Caki2 (cell line): ENCODE measurements around the gene REPS2. TPM values are rescaled to one million over a fixed set of nuclear protein-coding genes. Genes with fewer than 3 reads are reported as not detected.

Source experiments
- DNase-seq: peaks from one replicate; pipeline ENCODE4 v3.0.0-alpha.2; 2015; ENCODE audit warnings: low read depth
- in situ Hi-C: cut with HindIII; loops from 2 replicates; pipeline ENCODE4 v1.10.0; 2016; ENCODE audit warnings: low sequenced_read_pairs, low pct_unique_long_range_greater_than_20kb, mixed read lengths
- total RNA-seq: library from RNA; depleted of rRNA; stranded (reverse); fragments of >200 nt; shearing (Covaris generic); gene quantifications from 2 replicates; pipeline ENCODE4 v1.2.3, GENCODE V29; 2014; ENCODE audit warnings: low replicate concordance

The REPS2 gene
- total RNA-seq, 1 experiment from 2014 or later, result 0.17 TPM

DNA sequence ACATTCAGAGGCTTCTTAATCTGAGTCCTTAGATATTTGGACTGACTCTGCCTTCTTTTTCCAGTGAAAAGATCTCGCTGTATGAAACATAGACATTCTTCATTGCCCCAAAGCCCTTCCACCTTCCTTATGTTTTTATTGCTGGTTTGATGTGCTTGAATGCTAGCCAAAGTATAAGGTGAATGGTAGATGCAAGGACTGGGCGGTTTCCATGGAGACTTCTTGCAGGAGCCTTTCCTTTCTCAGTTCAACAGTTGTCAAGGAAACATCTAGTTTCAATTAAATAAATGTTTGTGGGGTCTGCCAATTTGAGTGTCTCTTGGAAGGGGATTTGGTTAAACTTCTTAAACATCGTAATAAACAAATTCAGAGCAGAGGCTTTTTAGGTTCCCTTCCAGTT, 46.0 kb downstream of the REPS2 start:
- DNase-seq, result no peak
- in situ Hi-C loops, result no loop called here

DNA sequence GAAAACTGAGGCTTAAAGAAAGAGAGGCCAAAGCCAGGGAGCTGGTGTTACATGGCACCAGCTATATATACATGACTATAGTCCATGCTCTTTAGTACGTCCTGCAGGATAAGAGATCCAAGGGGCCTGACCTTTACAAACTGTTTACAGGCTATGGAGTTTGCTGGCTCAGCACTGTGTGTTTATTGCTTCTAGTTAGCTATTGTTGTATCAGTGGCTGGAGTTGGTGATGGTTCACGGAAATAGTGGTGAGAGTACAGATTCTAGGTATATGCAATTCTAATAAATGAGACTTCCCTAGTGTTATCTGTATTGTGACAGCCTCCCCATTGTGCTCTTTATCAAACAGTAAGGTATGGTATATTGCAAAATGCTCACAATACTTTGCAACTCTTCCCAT, 46.5 kb downstream of the REPS2 start:
- in situ Hi-C loops, result no loop called here
- no peak for DNase-seq

DNA sequence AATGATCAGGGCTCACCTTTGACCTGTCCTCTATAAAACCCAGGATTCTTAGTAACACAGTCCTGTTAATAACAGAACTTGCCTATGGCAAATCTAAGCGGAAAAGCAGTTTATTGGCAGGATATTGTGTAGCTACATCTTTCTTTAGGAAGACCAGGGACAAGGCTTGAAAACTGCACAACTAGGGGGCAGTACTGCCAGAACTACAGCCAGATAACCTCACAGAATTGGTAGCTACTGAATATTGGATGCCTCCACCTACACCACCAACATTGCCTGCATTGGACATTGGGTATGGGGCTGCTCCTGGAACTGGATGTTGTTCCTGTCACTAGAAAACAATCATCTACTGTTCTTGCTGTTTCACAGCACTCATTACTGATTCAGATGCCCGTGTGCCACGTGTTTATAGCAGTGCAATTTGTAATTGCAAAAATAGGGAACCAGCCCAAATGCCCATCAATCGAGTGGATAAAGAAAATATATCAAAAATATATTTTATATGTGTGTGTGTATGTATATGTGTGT, 47.4 kb downstream of the REPS2 start:
- DNase-seq, result no peak
- in situ Hi-C loops, result no loop called here

DNA sequence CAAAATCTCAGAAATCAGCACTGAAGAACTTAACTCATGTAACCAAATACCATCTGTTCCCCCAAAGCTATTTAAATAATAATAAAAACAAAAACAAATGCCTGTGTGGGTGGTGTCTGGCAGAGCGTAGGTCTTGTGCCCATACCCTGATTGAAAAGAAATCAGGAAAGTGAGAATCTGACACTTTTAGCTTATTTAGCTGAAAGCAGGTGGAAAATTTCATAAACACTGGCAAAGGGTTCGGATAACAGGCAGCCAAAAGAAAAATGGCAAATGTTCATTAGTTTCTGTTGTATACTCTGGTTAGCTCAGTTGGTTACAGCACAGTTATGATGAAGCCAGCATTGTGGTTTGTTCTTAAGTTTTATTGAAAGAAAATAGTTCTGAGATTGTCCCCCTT, 48.3 kb downstream of the REPS2 start:
- in situ Hi-C loops, result no loop called here
- no peak for DNase-seq

DNA sequence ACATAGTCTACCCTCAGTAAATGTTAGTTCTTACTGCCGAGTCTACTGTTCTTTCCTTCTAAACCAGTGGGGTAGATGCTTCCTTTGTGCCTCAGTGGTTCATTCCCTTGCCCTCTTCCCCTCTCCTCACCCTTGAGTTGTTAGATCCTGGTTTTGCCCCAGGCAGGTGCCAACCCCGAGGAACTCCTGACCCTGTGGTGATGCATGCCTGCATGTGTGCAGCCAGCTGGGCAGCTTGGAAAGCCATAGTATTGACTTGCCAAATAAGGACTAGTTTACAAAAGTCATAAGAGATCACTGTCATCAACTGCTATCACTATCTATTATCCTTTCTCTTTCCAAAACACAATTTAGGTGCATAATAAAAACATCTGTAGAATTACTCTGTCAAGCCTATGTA, 50.9 kb downstream of the REPS2 start:
- in situ Hi-C loops, result no loop called here
- no peak for DNase-seq

DNA sequence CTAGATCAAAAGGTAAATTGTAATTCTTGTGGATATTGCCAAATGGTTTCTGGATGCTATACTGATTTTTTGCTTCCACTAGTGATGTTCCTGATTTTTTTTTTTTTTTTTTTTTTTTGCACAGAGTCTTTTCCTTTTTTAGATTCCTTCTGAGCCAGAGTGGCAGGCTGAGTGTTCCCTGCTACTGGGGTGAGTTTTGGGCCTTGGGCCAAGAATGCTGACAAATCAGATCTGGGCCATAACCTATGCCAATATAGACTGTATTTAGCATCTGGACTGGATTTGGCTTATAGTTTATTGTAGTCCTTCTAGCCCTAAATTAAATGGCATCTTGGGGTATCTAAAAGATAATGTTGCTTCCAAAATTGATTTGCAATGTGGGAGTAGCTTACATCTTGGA, 52.8 kb downstream of the REPS2 start:
- DNase-seq, result no peak
- in situ Hi-C loops, result no loop called here

DNA sequence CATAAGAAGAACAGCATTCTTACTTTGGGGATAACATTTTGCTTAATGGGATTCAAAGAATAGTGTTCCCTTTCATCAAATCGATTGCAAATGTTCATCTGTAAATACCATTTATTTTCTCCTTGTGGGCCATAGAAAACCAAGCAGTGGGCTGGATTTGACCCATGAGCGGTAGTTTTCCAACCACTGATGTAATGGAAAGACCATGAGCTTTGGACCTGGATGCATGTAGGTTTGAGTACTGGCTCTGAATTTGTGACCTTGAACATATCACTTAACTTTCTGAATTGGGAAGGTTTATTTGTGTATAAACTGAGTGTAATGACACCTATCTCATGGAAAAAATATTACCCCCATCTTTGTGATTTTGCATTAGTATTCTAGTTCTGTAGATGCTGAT, 54.3 kb downstream of the REPS2 start:
- DNase-seq, result no peak
- in situ Hi-C loops, result no loop called here

DNA sequence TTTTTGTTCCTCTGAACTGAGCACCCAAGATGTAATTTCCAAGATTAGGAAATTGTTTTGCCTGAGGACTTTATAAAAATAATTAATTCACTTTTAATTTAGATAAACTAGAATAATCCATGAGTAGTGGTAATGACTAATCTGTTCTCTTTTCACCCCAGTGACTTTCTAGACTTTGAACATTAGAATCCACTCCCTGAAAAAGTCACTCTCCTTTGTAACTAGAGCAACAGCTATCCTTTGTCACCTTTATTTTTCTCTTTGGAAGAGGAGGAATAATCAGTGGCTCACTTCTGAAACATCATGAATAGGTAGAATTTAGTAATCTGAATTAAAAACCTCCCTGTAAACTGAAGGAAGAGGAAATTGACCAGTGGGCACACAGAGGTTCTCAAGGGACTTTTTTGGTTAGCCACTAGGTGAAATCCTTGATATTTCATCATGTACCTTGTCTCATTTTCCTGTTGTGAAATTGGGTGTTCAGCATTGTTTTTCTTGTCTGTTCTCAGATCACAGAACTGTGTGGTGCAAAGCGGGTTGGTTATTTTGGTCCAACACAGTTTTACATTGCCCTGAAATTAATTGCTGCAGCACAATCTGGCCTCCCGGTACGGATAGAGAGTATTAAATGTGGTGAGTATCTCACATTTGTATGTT, 59.4 kb downstream of the REPS2 start:
- no peak for DNase-seq
- in situ Hi-C loops, result no loop called here

DNA sequence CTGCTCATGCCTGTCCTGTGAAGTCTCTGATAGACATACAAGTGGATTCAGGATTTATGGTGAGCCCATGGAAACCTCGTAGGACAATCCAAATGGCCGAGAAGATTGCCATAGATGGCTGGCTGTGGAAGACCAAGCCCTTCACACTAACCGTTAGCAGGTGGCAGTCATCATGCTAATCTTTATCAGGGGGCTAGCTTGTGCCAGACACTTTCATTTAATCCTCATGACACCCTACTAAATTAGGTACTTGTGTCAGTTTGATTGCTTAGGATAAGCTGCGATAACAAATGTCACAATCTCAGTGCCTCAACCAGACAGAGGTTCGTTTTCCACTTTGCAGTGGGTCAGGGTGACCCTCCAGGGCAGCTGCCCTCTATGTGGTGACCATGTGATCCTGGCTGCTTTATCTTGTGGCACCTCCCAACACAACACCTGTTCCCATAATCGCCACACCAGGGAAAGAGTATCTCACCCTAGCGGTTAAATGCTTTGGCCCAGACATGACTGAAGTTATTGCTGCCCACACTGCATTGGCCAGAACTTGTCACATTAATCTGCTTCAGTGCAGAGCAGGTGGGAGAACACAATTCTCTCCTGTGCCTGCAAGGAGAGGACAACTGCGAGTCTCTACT, 60.8 kb downstream of the REPS2 start:
- in situ Hi-C loops, result no loop called here
- DNase-seq, result no peak

DNA sequence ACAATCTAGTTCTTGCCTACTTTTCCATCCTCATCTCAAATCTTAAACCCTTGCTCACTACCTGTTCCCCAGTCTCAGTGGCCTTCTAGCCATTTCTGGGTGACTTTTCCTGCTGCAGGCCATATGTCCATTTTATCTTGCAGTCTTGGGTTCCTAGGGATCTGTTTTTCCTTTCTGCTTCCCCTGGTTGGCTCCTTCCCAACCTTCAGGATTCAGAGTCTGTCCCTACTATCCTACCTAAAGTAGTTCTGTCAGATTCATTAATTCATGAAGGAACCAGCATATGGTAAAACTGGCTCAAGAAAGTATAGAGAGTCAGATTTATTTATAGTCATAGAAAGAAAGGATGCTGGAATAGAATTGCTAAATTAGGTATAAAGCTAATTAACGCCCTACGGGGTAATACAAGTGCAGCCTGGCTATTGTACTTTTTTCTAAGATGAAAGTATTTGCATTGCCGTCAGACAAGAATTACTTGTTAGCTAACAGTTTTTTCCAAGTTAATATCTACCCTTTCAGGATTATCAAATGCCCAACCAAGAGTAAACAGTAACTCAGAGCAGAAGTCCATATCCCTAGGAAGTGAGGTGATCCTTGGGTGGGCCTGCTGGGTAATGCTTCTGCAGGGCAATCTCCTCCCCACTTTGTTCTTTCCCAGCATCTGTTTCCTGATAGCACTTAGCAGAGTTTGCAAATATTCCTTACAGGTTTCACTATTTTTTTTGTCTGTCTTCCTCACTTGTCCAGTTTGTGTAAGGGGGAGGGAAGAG, 63.6 kb downstream of the REPS2 start:
- DNase-seq, result no peak
- in situ Hi-C loops, result no loop called here

DNA sequence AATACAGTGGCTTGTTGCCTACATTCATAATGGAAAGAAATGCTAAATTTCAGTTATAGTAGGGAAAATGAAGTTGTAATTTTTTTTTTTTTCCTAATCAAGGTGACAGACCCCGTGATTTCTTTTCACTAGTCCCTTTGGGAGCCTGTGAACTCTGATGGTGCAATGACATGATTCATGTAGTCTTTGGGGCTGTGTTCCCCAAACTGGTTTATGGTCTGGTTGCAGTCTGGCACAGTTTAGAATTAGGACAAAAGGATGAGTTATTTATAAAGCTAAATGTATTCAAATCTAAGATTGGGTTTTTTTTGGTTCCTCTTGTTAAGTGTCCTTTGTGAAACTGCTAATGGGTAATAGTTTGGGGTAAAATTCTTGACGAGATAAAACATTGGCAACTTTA, 66.0 kb downstream of the REPS2 start:
- in situ Hi-C loops, result no loop called here
- no peak for DNase-seq

DNA sequence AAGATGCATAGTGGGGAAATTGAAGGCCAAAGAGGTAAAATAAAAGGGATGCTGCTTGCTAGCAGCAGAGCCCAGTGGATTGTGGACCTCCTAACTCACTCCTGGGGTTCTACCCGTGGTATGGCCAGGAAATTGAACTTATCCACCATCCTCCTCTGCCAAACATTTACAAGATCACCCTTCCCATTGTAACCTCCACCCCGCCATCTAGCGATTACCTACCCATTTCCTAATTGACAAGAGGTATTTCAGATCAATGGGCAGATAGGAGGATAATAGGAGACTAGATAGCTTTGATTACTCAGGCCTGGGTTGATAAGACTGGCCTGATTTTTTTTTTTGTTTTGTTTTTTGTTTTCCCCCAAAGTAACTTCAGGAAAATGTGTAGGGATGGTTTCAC, 67.8 kb downstream of the REPS2 start:
- no peak for DNase-seq
- in situ Hi-C loops, result no loop called here

DNA sequence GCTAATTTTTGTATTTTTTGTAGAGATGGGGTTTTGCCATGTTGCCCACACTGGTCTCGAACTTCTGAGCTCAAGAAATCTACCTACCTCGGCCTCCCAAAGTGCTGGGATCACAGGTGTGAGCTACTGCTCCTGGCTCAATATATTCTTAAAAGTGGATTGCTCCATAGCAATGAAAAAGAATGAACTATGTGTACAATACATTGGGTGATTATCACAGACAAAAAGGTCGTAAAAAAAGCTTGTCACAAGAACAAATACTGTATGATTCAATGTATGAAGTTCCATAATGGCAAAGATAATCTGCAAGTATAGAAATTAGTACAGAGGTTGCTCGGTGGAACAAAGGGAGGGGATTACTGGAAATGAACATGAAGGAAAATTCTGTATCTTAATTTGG, 70.7 kb downstream of the REPS2 start:
- in situ Hi-C loops, result no loop called here
- DNase-seq, result no peak

DNA sequence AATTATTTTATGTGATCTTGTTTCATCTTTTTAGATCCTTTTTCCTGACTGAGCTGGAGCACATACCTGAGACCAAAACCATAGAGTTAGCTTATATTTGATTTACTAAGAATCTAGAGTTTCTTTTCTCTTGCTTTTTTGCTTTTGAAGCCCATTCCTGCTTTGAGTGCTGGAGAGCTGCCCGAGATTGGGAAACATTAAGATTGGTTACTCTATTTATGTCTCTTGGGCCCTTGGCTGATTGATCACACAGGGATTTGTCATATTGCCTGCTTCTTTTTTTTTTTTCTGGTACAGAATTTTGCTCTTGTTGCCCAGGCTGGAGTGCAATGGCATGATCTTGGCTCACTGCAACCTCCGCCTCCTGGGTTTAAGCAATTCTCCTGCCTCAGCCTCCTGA, 73.9 kb downstream of the REPS2 start:
- in situ Hi-C loops, result no loop called here
- no peak for DNase-seq

DNA sequence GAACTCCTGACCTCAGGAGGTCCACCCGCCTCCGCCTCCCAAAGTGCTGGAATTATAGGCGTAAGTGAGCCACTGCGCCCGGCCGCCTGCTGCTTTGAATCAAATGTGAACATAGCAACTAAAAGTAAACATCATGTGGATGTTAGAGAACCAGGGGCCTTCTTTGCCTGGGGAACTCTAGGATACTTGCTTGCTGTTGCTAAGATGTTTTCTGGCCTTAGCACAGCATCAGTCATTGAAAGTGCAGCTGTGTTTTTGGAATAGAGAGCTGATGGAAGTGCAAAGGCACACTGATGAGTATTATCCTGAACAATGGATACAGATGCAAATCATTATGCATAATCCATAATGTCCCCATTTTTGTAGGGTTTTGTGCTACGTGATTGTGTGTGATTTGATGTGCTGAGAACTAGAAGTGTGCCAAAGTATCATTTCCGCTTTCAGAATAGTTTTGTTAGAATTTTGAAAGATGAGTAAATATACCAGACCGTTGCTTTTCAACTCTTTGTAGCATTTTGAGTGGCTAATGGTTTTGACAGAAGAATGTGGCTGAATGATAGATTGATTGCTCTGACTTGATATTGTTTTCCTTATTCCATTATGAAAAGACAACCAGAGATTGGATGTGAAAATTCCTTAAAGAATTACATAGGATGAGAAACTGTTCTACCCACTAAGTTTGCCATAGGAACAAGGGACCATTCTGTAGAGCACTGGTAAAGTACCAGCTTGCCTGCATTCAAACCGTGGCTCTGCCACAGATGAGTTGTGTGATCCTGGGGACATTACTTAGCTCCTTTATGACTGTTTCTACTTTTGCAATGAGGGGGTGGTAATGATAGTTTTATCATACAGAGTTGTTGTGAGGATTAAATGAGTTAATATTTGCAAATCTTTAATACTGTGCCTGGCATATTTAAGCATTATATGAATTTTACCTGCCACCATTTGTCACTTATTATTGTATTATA, 74.7 kb downstream of the REPS2 start:
- DNase-seq, result no peak
- in situ Hi-C loops, result no loop called here

DNA sequence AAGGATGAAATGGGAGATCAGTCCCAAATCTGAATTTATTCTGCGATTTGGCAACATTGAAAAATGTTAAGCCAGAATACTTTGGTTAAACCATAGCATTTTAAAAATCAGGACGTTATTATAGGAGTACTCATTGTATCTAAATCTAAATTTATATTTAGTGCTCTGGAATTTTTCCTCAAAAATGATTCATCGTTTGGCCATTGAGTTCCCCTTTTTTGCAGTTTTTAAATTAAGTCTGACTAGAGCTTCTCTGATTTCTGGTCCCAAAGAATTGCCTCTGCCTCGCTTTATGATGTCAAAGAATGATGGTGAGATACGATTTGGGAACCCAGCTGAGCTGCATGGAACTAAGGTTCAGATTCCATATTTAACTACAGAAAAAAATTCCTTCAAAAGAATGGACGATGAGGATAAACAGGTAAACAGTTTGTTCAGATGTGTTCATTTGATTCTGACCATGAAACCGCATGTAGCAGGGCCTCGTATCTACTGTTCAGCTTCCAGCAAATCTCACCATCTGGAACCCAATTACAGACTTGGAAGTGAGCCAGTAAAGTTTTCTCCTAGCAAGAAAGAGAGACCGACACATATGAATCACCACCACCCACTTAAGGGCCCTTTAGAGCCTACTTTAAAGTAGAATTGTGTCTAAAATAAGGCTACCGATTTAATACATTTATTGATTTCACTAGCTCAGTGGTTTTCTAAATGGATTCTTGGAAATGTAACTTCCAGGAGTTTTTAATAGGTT, 75.6 kb downstream of the REPS2 start:
- DNase-seq, result no peak
- in situ Hi-C loops, result no loop called here

DNA sequence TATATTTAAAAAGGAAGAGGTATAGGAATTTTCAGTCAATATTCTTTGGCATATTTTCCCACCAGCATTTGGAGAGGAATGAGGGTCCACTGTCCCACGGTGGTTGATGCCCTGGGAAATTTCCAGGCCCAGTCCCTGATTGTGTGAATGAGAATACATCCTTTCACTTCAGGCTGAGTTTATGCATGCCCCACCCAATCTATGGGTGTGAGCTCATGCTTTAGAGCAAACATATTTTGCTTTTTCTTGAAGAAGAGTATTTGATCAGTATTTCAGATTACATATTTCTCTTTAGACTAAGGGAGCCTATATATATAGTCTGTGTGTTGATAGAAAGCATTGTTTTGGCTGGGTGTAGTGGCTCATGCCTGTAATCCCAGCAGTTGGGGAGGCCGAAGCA, 77.2 kb downstream of the REPS2 start:
- in situ Hi-C loops, result no loop called here
- no peak for DNase-seq

DNA sequence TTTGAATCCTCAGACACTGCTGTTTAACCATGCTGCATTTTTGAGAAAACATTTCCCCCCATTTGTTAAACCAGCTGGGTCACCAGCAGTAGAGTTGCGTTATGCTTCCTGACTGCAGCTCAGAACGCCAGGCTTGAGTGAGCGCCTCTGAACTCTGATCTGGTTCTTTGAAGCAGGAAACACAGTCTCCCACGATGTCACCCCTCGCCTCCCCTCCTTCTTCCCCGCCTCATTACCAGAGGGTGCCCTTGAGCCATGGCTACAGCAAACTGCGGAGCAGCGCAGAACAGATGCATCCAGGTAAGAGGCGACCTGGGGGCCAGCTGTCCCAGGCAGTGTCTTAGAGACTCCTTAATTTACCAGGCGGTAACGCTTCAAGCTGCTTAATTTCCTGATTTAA, 78.4 kb downstream of the REPS2 start:
- DNase-seq, result peak; percentile 47
- in situ Hi-C loops, result no loop called here
